Mononuclear cell (primary cell): ENCODE measurements around the gene CEACAM20. TPM values are rescaled to one million over a fixed set of nuclear protein-coding genes. Genes with fewer than 3 reads are reported as not detected.
"Not testable (repeated sequence)": the region's sequence is repeated elsewhere in the genome, so short reads cannot be mapped to it uniquely, and the experiment has no call there.

ENCODE experiments used
- H3K27me3 ChIP-seq: 2 replicates; pipeline ENCODE4 v1.6.0; 2011; ENCODE audit warnings: low read length, control low read depth; ENCODE audit not compliant: insufficient read depth
- H3K4me1 ChIP-seq: 2 replicates; pipeline ENCODE4 v1.5.1; 2011; ENCODE audit warnings: mild to moderate bottlenecking, low read length, control low read depth; ENCODE audit not compliant: insufficient read depth
- H3K4me3 ChIP-seq: 2 replicates; pipeline ENCODE4 v1.5.1; 2011; ENCODE audit warnings: mild to moderate bottlenecking, low read length, moderate library complexity
- H3K9me3 ChIP-seq: 2 replicates; pipeline ENCODE4 v1.5.1; 2011; ENCODE audit warnings: low read depth, mild to moderate bottlenecking, control low read depth, low read length
- total RNA-seq: library from RNA; depleted of rRNA; stranded (reverse); fragments of >200 nt; gene quantifications from one replicate; pipeline ENCODE4 v1.2.3, GENCODE V29; 2012

Gene CEACAM20
- total RNA-seq, 1 donor = not detected

- H3K4me1 ChIP-seq, H3K27me3 ChIP-seq, H3K4me3 ChIP-seq: not testable (repeated sequence)
- H3K9me3 ChIP-seq = peaks cover 43% of the 10 kb centered on the region
Measured at GRCh38 chr19:44462600-44463286, 66.7 kb downstream of the CEACAM20 start.

Other genes starting within 250 kb of the CEACAM20 start
- 2.7 TPM for gene ZNF235, start 224.7 kb downstream of the CEACAM20 start, total RNA-seq
- gene ZNF112, start 173.0 kb downstream of the CEACAM20 start, total RNA-seq = under 0.01 TPM
- 0.63 TPM for gene ZNF285, start 128.1 kb downstream of the CEACAM20 start, total RNA-seq
- 0.21 TPM for gene ZNF229, start 81.2 kb downstream of the CEACAM20 start, total RNA-seq
- gene ZNF180, start 29.2 kb downstream of the CEACAM20 start, total RNA-seq = 8.6 TPM
- gene IGSF23, start 83.9 kb upstream of the CEACAM20 start, total RNA-seq = not detected
- gene PVR, start 114.2 kb upstream of the CEACAM20 start, total RNA-seq = 4.5 TPM
- 0.63 TPM for gene CEACAM19, start 141.8 kb upstream of the CEACAM20 start, total RNA-seq
- not detected for gene CEACAM16, start 169.5 kb upstream of the CEACAM20 start, total RNA-seq
- gene BCL3, start 219.0 kb upstream of the CEACAM20 start, total RNA-seq = 33.0 TPM
- gene CBLC, start 248.2 kb upstream of the CEACAM20 start, total RNA-seq = not detected